ENCODE results near the gene SLMAP.

SLMAP gene

DNA sequence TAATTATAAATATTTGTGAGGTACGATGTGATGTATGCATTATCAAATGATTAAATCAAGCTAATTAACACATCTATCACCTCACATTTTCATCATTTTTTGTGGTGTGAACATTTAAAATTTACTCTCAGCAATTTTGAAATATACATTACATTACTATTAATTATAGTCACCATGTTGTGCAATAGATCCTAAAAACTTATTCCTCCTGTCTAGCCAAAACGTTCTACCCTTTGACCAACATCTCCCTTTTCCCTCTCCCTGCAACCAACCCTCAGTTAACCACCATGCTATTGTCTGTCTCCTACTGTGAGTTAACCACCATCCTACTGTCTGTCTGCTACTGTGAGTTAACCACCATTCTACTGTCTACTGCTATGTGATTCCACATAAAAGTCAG is 20.7 kb upstream of the SLMAP start:
- no peak for TF ChIP-seq EGR1 (IDR thresholded peaks at IDR 0.05)
- no peak for TF ChIP-seq CEBPB (IDR thresholded peaks at IDR 0.05)
- no peak for TF ChIP-seq TAF1 (IDR thresholded peaks at IDR 0.05; ENCODE audit: low read depth)
- TF ChIP-seq EP300 (IDR thresholded peaks at IDR 0.05; ENCODE audit: borderline replicate concordance): no peak
- TF ChIP-seq TCF12 (IDR thresholded peaks at IDR 0.05; ENCODE audit: low read depth): no peak
- TF ChIP-seq, protein P1, sequence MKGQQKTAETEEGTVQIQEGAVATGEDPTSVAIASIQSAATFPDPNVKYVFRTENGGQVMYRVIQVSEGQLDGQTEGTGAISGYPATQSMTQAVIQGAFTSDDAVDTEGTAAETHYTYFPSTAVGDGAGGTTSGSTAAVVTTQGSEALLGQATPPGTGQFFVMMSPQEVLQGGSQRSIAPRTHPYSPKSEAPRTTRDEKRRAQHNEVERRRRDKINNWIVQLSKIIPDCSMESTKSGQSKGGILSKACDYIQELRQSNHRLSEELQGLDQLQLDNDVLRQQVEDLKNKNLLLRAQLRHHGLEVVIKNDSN (IDR thresholded peaks at IDR 0.05): no peak
- TF ChIP-seq, protein P2, sequence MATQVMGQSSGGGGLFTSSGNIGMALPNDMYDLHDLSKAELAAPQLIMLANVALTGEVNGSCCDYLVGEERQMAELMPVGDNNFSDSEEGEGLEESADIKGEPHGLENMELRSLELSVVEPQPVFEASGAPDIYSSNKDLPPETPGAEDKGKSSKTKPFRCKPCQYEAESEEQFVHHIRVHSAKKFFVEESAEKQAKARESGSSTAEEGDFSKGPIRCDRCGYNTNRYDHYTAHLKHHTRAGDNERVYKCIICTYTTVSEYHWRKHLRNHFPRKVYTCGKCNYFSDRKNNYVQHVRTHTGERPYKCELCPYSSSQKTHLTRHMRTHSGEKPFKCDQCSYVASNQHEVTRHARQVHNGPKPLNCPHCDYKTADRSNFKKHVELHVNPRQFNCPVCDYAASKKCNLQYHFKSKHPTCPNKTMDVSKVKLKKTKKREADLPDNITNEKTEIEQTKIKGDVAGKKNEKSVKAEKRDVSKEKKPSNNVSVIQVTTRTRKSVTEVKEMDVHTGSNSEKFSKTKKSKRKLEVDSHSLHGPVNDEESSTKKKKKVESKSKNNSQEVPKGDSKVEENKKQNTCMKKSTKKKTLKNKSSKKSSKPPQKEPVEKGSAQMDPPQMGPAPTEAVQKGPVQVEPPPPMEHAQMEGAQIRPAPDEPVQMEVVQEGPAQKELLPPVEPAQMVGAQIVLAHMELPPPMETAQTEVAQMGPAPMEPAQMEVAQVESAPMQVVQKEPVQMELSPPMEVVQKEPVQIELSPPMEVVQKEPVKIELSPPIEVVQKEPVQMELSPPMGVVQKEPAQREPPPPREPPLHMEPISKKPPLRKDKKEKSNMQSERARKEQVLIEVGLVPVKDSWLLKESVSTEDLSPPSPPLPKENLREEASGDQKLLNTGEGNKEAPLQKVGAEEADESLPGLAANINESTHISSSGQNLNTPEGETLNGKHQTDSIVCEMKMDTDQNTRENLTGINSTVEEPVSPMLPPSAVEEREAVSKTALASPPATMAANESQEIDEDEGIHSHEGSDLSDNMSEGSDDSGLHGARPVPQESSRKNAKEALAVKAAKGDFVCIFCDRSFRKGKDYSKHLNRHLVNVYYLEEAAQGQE (IDR thresholded peaks at IDR 0.05; ENCODE audit: low read depth): no peak
- TF ChIP-seq, protein P3, sequence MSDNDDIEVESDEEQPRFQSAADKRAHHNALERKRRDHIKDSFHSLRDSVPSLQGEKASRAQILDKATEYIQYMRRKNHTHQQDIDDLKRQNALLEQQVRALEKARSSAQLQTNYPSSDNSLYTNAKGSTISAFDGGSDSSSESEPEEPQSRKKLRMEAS (IDR thresholded peaks at IDR 0.05): no peak
- TF ChIP-seq FOXM1 (IDR thresholded peaks at IDR 0.05; ENCODE audit: borderline replicate concordance, low read depth): no peak
- TF ChIP-seq TEAD4 (IDR thresholded peaks at IDR 0.05): no peak

DNA sequence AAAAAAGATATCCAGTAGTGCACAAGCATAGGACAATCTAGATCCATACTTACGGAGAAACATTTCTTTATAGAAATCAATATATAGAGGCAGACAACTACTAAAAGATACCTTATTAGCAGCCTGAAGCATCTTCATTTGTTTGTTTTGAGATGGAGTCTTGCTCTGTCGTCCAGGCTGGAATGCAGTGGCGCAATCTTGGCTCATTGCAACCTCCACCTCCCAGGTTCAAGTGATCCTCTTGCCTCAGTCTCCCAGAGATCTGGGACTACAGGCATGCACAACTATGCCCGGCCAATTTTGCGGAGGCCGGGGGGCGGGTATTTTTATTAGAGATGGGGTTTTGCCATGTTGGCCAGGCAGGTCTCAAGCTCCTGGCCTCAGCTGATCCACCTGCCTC is 18.3 kb upstream of the SLMAP start:
- no peak for TF ChIP-seq ZBTB7A (IDR thresholded peaks at IDR 0.05; ENCODE audit: low read depth)
- TF ChIP-seq CREB1 (IDR thresholded peaks at IDR 0.05; ENCODE audit: low read depth): no peak
- no peak for TF ChIP-seq TEAD4 (IDR thresholded peaks at IDR 0.05)
- TF ChIP-seq, protein P2 (IDR thresholded peaks at IDR 0.05; ENCODE audit: low read depth): no peak
- TF ChIP-seq EGR1 (IDR thresholded peaks at IDR 0.05): no peak
- no peak for TF ChIP-seq YY1 (IDR thresholded peaks at IDR 0.05; ENCODE audit: low read depth)
- no peak for TF ChIP-seq TCF12 (IDR thresholded peaks at IDR 0.05; ENCODE audit: low read depth)
- no peak for TF ChIP-seq FOXM1 (IDR thresholded peaks at IDR 0.05; ENCODE audit: borderline replicate concordance, low read depth)
- no peak for TF ChIP-seq NFIC (IDR thresholded peaks at IDR 0.05)
- TF ChIP-seq, protein P3 (IDR thresholded peaks at IDR 0.05): no peak
- TF ChIP-seq EP300 (IDR thresholded peaks at IDR 0.05; ENCODE audit: borderline replicate concordance): no peak
- TF ChIP-seq RAD21 (IDR thresholded peaks at IDR 0.05; ENCODE audit: low read depth): no peak
- TF ChIP-seq, protein P1 (IDR thresholded peaks at IDR 0.05): no peak
- TF ChIP-seq TAF1 (IDR thresholded peaks at IDR 0.05; ENCODE audit: low read depth): no peak
- TF ChIP-seq CEBPB (IDR thresholded peaks at IDR 0.05): no peak

DNA sequence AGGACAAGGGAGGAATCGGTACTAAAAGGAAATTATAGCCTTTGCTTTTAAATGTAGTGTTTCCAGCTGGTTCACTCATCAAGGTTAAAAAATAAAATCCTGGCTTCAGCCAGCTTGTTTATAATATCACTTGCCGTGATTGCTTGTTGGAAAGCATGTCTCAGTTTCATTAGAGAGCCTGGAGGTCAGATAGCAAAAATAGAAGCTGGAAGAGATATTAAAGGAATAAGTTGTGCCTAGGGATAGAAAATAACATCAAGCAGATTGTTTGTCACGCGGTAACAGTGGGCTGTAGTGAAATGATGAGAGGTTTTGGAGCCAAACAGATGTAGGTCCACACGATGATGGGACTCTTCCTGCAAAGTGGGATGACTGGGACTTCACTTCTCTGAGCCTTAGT is 17.7 kb upstream of the SLMAP start:
- TF ChIP-seq, protein P1 (IDR thresholded peaks at IDR 0.05): no peak
- no peak for TF ChIP-seq YY1 (IDR thresholded peaks at IDR 0.05; ENCODE audit: low read depth)

DNA sequence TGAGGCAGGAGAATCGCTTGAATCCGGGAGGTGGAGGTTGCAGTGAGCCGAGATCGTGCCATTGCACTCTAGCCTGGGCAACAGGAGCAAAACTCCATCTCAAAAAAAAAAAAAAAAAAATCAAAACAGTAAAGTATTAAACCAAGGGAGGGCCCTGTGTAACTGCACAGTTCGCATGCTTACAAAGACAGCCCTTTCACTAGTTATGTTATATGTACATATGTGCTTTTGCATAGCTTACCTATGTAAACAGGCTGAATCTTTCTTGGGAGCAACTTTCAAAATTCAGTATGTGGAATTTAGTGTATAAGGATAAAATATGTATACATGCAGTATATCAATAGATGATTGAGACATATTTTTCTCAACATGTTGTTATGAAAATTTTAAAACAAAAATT is 16.1 kb upstream of the SLMAP start:
- TF ChIP-seq EP300 (IDR thresholded peaks at IDR 0.05; ENCODE audit: borderline replicate concordance) (no peak), YY1 (IDR thresholded peaks at IDR 0.05; ENCODE audit: low read depth) (no peak)

DNA sequence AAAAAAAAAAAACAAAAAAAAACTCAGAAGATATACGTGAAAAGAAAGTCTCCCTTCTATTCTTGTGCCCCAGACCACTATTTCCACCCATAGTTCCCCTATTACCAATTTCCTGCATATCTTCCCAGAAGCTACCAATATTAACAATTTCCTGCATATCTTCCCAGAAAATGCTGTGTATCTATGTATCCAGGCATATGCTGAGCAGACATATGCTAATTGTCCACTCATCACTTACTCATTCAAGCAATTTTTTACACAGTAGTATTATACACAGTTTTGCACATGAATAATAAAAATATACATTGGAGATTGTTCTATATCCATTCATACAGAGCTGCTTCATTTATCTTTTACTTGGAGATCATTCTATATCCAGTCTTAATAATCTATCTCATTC is 12.6 kb upstream of the SLMAP start:
- TF ChIP-seq TCF12 (IDR thresholded peaks at IDR 0.05; ENCODE audit: low read depth) (no peak), ZBTB7A (IDR thresholded peaks at IDR 0.05; ENCODE audit: low read depth) (no peak), CREB1 (IDR thresholded peaks at IDR 0.05; ENCODE audit: low read depth) (no peak), RAD21 (IDR thresholded peaks at IDR 0.05; ENCODE audit: low read depth) (no peak), TEAD4 (IDR thresholded peaks at IDR 0.05) (no peak), TAF1 (IDR thresholded peaks at IDR 0.05; ENCODE audit: low read depth) (no peak), EGR1 (IDR thresholded peaks at IDR 0.05) (no peak), FOXM1 (IDR thresholded peaks at IDR 0.05; ENCODE audit: borderline replicate concordance, low read depth) (no peak), NFIC (IDR thresholded peaks at IDR 0.05) (no peak), YY1 (IDR thresholded peaks at IDR 0.05; ENCODE audit: low read depth) (no peak), CEBPB (IDR thresholded peaks at IDR 0.05) (no peak), EP300 (IDR thresholded peaks at IDR 0.05; ENCODE audit: borderline replicate concordance) (no peak)
- TF ChIP-seq, protein P2 (IDR thresholded peaks at IDR 0.05; ENCODE audit: low read depth): no peak
- TF ChIP-seq, protein P1 (IDR thresholded peaks at IDR 0.05): no peak
- TF ChIP-seq, protein P3 (IDR thresholded peaks at IDR 0.05): no peak
